MM.1S (cell line): ENCODE measurements around the gene GSG1L.

Experiments
- CTCF ChIP-seq: fragments of 300-600 bp; sonication (generic); IDR thresholded peaks from 2 replicates; pipeline ENCODE4 v1.5.1; 2016; ENCODE audit warnings: antibody characterized with exemption, low read length, mixed read lengths
- EZH2 ChIP-seq: fragments of 300-600 bp; sonication (generic); optimal IDR thresholded peaks from 2 replicates; pipeline ENCODE3; 2017; ENCODE audit warnings: low read depth, mild to moderate bottlenecking, antibody characterized with exemption, low read length, mixed read lengths
- EZH2phosphoT487 ChIP-seq: fragments of 300-600 bp; sonication (generic); IDR thresholded peaks from 2 replicates; pipeline ENCODE4 v1.6.1; 2018; ENCODE audit warnings: antibody characterized with exemption, low read length

GRCh38 chr16:27840311-27841060 is 223.0 kb downstream of the GSG1L start:
- TF ChIP-seq CTCF: no peak
- no peak for TF ChIP-seq EZH2phosphoT487
- TF ChIP-seq EZH2: no peak
